Inflammatory macrophage treated with lipopolysaccharide for 1 hour (primary cell): ENCODE data around the gene ADGRG2.
A peak's percentile ranks its signal among the peaks of the same experiment; 100 is the strongest.
"Not testable (repeated sequence)": the region's sequence is repeated elsewhere in the genome, so short reads cannot be mapped to it uniquely, and the experiment has no call there.

Source experiments
- DNase-seq, 2 donors: peaks; one replicate each; pipeline ENCODE4 v3.0.0-alpha.2; 2020 to 2022

Gene ADGRG2

DNA sequence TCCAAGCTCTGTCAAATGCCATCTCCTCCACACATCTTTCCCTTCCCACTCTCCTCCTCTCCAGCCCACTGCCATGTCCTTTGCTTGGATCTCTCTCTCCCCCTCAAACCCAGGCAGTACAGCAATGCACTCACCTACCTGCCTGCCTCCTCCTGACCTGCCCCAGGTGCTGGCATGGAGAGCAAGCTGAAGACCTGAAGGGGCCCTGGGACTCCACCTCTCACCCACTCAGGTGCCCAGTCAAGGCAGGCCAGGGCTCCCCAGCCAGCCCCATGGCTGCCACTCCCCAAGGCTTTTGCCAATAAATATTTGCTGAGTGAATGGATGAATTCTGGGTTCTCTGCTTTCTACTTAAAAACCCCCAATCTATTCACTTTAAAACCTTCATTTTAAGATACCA, 125.7 kb downstream of the ADGRG2 start:
- no peak for DNase-seq

DNA sequence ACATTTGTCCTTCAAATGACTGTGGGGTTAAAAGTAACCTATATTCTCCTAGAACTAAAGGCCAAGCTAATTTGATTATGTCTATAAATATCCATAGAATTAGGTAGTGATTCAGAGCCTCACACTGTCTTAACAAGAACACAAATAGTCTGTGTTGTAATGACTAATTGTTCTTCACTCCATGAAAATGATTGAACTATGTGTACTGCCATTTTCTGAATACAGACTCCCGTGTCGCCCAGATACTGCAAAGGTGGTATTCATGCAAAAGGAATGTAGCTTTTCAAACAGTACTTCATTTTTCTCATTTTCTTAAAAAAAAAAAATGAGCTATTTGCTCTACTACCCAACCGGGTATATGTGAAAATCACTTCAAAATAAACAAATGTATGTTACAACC, 127.0 kb downstream of the ADGRG2 start:
- no peak for DNase-seq

DNA sequence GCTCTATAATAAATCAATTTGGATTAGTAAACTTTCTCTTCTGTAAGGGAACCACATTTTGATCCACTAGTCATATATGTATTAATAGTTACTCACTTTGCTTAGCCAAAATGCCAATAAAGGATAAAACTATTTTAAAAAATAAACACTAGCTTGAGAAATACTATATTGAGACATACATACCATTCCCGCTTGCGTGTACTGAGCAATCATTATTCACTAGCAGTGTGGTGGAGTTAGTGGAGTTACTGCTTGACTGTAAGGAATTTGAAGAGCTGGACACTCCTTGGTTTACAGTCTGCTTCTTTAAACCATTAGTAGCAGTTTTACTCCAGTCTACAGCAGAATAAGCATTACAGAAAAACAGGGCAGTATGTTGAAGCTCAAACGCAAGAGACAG, 127.6 kb downstream of the ADGRG2 start:
- no peak for DNase-seq

DNA sequence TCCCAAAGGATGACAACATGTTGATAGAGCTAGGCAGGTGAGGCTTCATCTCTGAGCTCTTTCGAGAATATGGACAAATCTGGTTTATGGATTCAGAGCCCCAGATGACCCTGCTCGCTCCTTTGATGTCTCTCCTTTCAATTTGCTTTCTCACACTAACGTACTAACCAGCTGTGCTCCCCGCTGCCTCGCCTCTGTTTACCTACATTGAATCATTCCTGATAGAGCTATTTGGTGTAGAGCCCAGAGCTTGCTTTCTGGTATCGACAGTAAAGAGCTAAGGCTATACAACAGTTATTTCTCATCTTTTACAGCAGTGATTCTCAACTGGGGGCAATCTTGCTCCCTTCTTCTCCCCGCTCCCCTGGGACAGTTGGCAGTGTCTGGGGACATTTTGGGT, 129.4 kb downstream of the ADGRG2 start:
- no peak for DNase-seq

DNA sequence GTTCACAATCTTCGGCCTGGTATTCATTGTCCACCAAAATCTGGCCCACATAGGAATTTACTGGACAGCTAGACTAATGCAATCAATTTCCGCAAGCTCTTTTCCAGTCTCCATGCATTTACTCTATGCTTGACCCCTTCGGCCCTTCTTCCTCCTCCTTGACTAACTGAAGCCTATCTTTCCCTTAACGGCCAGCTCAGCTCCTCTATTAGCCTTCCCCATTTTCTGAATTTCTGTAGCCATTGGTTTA, 137.2 kb downstream of the ADGRG2 start:
- no peak for DNase-seq

DNA sequence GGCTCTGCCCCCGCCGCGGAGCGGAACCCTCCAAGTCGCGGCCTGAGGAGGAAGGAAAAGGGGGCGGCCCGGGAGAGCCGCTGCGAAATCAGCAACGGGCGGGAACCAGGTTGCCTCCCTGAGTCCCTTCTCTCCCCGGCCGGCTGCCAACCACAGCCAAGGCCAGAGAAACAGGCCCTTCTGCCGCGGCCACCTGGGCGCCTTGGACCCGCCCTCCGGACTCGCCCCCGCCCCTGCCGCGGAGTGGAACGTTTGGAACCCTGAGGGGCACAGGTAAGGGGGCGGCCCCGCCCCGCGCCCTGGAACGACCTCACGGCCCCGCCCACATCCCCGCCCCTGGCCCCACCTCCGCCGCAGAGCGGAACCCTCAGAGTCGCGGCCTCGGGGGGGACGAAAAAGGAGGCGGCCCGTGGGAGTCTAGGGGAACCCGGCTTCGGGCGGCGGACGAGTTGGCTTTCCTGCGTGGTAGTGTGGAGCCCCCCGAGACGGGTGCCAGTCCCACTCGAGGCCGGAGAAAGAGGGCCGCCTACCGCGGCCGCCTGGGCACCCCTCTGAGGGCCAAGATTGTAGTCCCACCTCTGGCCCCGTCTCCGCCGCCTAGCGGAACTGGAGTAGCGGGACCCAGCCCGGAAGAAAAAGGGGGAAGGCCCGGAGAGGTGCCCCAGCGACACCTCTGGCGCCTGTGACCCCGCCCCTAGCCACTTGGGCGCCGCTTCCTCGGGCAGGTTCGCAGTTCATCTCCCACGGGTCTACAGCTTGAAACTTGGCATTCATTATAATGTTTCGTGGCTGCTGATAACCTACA, 137.7 kb downstream of the ADGRG2 start:
- peak; percentile 68 to 72 for DNase-seq

DNA sequence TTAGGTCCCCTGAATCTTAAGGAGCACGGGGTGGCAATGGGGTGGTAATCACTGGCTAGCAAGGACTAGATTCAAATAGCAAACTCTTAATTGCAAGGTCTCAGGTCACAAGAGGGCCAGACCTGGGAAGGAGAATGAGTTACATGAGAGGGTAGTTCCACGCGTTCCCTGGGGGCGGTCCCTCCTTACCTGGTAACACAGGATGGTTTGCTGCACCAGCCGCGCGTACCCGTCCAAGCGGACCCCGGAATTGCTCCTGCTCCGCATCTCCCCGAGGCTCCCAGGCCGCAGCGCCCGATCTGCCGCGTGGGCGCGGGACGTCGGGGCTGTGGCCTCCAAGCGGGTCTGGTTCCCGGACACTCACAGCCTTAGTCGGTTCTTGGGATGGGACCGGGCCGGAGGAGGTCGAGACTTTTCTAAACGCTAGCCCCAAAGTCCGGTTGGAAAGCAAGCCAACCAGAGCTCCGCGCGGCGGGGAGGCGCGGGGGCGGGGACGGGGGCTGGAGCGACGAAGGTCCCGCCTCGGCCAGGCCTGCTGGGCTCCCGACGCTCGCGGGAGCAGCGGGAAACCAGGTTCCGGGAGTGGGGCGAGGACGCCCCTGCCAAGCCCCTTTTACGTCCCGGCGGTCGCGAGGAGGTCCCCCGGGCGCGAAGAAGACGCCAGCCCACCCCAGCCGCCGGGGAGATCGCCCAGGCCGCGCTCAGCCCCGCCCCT, 138.4 kb downstream of the ADGRG2 start, which contains the start of gene PHKA2:
Gene PHKA2 (minus strand): TSS at position 449 of the 715 bp plus-strand sequence. CDS start 182 bp downstream, at position 267.
- peak in 1 of 2 donors; percentile 44 for DNase-seq

DNA sequence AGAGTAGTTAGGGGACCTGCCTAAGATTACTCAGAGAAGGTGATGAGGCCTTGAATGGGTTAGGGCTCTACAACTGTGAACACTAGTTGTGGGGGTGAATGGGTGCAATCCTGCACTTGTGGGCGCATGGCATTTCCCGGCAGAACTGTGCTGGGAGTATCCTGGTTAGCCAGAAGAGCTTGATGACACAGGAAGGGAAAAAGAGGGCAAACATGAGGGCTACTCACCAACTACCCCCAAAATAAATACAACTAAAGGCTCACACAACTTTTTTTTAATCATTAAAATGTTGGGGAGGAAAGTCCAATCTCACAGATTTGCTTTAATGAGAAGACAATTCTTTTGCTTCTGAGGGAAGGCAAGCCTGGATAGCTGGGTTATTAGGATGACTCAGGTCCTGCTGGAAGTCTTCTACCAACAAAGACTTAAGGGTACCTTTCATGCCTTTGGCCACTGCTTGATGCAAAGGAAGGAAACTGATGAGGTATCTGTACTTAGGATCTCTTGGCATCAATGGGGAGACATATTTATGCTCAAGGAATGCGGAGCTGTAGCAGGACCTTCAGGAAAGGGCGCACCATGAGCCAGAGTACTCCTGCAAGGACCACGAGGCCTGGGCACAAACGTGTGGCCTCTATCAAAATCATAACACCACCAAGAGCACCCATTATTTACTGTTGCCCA, 141.0 kb downstream of the ADGRG2 start:
- DNase-seq, result no peak

DNA sequence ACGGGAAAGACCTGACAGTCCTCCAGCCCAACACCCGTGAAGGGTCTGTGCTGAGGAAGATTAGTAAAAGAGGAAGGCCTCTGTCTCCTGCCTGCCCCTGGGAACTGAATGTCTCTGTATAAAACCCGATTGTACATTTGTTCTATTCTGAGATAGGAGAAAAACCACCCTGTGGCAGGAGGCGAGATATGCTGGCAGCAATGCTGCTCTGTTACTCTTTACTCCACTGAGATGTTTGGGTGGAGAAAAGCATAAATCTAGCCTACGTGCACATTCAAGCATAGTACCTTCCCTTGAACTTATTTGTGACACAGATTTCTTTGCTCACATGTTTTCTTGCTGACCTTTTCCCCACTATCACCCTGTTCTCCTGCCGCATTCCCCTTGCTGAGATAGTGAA, 142.0 kb downstream of the ADGRG2 start:
- DNase-seq, result not testable (repeated sequence)

DNA sequence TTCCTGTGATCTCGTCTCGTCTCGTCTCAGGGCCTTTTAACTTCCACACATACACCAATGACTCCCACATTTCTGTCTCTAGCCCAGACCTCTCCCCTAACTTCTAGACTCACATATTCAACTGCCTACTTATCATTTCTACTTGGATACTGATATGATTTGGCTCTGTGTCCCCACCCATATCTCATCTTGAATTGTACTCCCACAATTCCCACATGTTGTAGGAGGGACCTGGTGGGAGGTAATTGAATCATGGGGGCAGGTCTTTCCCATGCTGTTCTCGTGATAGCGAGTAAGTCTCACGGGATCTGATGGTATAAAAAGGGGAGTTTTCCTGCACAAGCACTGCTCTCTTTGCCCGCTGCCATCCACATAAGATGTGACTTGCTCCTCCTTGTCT, 147.3 kb downstream of the ADGRG2 start:
- DNase-seq, result no peak

DNA sequence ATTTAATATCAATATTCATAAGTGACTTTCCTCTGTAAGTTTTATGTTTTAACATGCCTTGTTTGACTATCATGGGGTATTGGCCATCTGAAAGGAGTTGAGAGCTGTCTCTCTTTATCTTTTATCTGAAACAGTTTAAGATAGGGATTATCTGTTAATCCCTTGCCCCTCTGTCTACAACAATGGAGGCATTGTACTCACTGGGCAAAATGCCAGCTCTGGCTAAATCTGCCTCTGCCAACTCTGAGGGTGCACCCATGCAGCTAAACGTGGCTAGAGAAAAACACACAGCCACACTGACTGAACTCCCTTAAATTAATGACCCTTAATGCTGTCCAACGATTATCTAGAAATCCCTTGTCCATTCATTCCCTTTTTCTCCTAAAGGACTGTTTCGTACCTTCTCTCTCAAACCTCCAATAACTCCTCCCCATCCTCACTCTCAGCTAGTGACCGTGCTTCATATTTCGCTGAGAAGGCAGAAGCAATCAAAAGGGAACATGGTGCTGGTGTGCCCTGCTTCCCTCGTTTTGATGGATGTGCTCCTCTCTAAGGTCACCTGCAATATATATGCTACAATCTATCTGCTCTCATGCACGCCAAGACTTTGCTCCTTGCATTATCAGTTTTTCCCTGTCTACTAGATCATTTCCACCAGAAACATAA, 148.6 kb downstream of the ADGRG2 start:
- no peak for DNase-seq

DNA sequence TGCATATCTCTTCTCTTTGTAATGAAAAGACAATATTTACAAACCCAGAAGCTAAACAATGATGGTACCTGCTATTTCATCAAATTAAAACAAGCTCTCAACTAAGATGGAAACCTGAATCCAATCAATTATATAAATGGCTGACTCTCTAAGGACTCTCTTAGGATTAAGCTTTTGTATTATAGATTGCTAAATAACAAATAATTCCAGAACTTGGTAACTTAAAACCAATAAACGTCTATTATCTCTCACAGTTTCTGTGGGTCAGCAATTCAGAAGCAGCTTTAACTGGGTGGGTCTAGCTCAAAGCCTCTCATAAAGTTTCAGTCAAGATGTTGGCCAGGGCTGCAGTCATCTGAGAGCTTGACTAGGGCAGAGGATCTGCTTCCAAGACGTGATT, 150.8 kb downstream of the ADGRG2 start:
- no peak for DNase-seq

DNA sequence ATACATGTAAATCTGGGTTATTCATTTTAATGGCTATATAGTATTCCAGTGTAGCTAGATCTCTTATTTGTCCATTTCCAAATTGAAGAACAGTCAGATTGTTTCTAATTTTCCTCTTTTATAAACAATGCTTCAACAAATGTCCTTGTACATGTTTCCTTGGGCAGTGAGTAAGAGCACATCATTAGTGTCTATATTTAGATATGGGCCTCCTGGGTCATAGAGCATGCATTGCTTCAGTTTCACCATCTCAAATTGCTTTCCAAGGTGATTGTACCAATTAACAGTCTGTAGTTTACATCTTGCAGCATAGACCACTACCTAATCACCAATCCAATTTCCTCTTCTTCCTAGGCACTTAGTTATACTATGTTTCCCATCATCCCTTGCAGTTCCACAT, 151.8 kb downstream of the ADGRG2 start:
- DNase-seq, result no peak

DNA sequence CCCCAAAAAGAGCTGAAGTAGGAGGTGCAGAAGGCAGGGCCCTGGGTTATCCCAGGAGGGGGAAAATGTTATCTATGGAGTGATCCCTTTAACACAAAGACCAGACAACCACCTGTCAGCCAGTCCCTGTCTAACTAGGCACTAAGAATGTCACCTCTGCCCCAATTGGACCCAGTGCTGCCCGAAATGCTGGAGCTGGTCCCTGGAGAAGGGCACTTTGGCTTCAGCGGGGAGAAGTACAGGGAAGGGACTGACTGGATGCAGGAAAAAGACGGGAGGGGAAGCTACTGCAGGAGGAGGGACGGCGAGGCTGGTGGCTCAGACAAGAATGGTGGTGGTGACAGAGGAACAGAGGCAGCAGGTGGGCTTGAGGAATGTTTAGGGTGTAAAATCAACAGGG, 155.6 kb downstream of the ADGRG2 start:
- DNase-seq, result no peak

DNA sequence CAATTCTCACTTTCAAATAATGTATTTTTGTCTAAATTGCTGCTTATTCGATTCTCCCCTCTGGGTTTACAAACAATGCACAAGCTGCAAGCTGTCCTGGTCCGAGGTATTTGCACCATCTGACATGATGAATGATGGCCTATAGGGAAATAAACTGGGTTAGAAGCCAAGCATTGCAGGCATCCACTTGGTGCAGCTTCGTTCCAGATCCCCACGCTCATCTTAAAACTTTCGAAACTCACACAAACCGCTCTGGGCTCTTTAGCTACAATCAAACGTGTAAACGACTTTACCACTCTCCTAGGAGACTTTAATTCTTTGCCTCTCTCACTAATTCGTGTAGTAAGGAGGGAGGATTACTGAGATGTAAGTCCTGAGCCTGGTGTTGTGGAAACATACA, 157.4 kb downstream of the ADGRG2 start:
- no peak for DNase-seq

DNA sequence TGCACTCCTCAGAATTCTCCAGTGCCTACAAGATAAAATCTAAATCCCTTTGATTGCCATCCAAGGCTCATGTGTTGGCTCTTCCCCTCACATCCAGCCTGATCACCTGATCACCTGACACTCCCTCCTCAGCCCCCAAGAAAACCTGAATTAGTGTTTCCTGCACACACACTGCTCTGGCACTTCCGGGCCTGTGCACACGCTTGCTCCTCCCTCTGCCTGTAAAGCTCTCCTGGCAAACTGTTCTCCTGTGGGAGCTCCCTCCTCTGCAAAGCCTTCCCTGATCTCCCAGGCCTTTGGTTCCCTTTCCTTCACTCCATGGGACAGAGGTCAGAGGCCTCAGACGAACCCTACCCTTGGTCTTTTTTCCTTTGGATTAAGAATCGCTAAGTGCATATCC, 158.2 kb downstream of the ADGRG2 start:
- DNase-seq, result no peak

DNA sequence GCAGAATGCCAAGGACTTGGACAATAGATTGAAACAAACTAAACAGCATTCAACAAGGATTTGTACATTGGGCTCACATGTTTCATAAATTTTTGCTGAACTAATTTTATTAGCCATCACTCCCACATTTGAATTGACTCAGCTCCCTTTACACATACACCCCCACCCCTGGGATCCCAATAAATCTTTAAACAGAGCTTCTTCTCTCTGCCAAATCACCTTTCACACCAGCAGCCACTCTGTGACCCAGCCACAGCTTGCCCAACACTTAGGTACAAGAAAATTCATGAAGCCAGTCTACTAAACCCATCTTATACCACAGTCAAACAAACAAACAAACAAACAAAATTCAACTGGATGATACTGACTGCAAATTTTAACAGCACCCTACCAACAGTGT, 159.9 kb downstream of the ADGRG2 start:
- no peak for DNase-seq

DNA sequence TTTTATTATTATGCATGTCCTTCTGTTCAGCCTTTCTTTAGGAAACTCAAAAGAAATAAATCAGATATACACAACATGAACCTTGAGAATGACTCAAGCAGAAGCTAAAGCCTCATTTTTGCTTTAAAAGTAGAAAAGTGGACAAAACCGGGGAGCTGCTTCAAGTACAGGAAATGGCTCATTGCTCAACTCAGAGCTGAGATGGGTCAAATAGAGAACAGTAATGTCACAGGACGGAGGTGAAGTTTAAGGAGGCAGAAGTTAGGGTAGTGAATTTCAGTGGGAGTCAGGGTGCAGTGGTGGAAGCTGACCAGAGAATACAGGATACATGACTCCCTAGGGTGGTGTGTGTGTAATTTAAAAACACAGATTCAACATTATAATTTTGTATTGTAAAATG, 160.6 kb downstream of the ADGRG2 start:
- peak; percentile 44 to 52 for DNase-seq

DNA sequence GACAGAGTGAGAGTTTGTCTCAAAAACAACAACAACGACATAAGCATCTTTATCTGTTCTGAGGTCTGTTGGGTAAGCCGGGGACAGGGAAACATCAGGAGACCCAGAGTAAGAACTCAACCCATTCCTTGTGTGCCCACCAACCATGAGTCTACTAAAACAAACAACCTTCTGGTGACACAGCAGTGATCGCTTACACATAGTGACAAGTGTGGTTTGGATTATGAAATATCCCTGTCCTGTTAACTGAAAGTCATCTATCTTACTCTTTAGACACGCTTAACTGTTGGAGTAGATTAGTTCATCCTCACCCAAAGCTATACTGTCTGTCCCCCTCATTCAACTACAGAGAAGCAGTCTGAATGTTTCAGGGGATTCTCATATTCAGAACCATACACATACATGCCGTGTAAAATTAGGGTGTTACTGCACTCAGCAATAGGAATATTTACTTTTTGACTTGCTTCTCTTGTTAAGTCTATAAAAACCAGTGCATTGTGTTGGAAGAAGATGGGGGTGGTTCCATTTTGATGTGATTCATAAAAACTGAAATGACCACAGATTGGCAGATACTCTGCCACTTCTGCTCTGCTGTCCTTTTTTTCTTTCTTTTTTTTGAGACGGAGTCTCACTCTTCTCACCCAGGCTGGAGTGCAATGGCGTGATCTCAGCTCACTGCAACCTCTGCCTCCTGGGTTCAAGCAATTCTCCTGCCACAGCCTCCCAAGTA, 165.8 kb downstream of the ADGRG2 start:
- DNase-seq, result peak; percentile 33 to 40

DNA sequence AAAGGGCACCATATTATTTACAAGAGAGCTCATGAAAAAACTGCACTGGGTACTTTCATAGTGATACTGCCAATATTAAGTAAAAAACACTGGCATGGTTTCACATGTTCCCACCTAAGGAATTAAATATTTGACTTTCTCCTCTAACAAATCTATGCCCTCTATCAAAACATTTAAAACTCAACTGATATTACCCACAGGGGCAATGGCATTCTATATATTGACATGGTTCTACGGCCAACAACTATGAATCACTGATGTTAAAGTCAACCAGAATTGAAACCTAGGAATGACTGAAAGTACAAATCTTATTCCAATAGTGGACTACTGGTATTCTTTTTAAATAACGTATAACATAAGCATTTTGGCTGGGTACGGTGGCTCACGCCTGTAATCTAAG, 166.6 kb downstream of the ADGRG2 start:
- no peak for DNase-seq

DNA sequence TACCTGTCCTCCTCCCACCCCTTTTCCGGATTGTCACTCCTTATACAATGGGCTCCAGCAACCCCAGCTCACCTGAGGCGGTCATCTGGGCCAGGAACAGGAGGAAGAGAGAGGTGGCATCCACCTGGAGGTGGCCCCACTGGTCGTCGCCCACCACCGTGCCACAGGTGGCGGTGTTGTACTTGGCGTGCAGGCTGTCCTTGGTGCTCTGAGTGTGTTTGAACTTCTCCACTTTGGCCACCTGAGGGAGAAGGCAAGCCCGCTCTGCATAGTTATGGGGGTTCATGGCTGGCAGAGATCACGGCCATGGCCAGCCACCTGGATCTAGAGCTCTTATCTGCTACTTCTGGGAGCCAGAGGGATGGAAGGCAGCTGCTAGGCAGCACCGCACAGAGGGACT, 171.2 kb downstream of the ADGRG2 start:
- DNase-seq, result no peak

DNA sequence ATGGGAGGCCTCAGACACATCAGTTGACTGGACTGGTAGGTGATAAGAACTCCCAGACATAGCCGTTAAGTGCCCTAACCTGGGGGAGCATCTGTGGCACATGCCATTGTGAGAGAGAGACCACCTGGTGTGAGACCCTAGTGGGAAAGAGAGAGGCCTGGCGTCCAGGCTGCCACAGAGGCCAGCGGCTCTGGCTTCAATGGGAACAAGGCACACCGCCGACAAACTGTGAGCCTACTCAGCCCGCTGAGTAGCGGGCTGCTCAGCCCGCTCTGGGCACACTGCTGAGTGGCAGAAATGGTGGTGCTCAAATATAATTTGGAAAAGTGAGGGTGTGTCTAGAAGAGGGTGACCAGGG, 172.3 kb downstream of the ADGRG2 start:
- DNase-seq, result no peak
